ENCODE results near the gene TOPAZ1. TPM values are rescaled to one million over a fixed set of nuclear protein-coding genes. Genes with fewer than 3 reads are reported as not detected.

The TOPAZ1 gene
- total RNA-seq, 6 experiments from 2014 or later: not detected

- Histone ChIP-seq H3K4me3 (no peak overlapping the region), H3K9me3 (no peaks in the 10 kb centered on the region), H3K27ac (no peak overlapping the region), H3K4me1 (peaks cover 0 to 12% (median 2%) of the 10 kb centered on the region in 4 donors), H3K36me3 (no peaks in the 10 kb centered on the region), H3K27me3 (no peaks in the 10 kb centered on the region)
- intact Hi-C loops (cut with DNase I): no loop called here
- ATAC-seq: no peak
- 63% methylated on average over 2 of the region's 2 CpGs for WGBS (ENCODE audit: insufficient coverage, low coverage, low lambda C conversion rate, missing lambda C conversion rate)
- no peak for DNase-seq
- TF ChIP-seq, protein P1, sequence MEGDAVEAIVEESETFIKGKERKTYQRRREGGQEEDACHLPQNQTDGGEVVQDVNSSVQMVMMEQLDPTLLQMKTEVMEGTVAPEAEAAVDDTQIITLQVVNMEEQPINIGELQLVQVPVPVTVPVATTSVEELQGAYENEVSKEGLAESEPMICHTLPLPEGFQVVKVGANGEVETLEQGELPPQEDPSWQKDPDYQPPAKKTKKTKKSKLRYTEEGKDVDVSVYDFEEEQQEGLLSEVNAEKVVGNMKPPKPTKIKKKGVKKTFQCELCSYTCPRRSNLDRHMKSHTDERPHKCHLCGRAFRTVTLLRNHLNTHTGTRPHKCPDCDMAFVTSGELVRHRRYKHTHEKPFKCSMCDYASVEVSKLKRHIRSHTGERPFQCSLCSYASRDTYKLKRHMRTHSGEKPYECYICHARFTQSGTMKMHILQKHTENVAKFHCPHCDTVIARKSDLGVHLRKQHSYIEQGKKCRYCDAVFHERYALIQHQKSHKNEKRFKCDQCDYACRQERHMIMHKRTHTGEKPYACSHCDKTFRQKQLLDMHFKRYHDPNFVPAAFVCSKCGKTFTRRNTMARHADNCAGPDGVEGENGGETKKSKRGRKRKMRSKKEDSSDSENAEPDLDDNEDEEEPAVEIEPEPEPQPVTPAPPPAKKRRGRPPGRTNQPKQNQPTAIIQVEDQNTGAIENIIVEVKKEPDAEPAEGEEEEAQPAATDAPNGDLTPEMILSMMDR (IDR thresholded peaks at IDR 0.05): no peak
- TF ChIP-seq POLR2A (IDR thresholded peaks at IDR 0.05): no peak
Measured at GRCh38 chr3:44326019-44326418, 84.3 kb downstream of the TOPAZ1 start.

DNA sequence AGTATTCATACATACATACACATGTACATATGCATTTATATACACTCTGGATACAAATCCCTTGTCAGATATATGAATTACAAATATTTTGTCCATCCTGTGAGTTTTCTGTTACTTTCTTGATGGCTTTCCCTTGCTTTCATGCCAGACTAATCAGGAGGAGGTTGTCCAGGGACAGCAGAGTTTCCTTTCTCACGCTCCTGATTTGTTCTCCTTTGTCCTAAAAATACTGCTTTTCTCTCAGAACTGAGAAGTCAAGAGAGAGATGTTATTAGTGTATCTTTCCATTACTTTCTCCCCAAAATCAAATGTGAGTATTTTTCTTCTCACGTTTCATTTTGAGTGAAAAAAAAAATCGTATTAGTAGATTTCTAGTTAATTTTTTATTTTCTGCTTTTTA, 84.8 kb downstream of the TOPAZ1 start:
- peaks cover 0 to 7% (median 2%) of the 10 kb centered on the region in 4 donors for H3K4me1 ChIP-seq
- ATAC-seq (no peak), DNase-seq (no peak)
- H3K4me3 ChIP-seq: no peak overlapping the region
- no peak overlapping the region for H3K27ac ChIP-seq
- H3K36me3 ChIP-seq: no peaks in the 10 kb centered on the region
- TF ChIP-seq, protein P1 (IDR thresholded peaks at IDR 0.05): no peak
- TF ChIP-seq POLR2A (IDR thresholded peaks at IDR 0.05): no peak
- no peaks in the 10 kb centered on the region for H3K27me3 ChIP-seq
- no peaks in the 10 kb centered on the region for H3K9me3 ChIP-seq
- WGBS (ENCODE audit: insufficient coverage, low coverage, low lambda C conversion rate, missing lambda C conversion rate): 70% methylated on average over 3 of the region's 3 CpGs
- intact Hi-C loops (cut with DNase I): no loop called here

DNA sequence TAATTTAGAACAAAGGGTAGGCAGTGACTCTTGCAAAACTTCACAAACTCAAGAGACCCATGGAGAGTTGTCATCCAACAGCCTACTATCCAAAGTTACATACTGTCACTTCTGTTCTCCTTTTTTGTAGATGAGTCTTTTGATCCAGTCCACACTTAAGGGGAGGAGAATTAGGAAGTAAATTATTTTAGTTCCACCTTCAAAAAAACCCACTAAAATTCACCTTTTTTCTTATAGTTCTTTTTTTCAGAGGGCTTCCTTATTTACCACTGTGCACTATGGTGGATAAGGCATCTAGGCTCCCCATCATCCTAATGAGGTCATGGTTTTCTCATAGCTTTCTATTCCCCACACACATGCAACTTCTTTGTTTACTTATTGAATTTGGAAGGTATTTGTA, 88.3 kb downstream of the TOPAZ1 start:
- TF ChIP-seq, protein P1 (IDR thresholded peaks at IDR 0.05): no peak
- no peak for TF ChIP-seq POLR2A (IDR thresholded peaks at IDR 0.05)
- ATAC-seq (no peak), DNase-seq (no peak)
- H3K27me3 ChIP-seq: no peaks in the 10 kb centered on the region
- intact Hi-C loops (cut with DNase I): no loop called here
- no peaks in the 10 kb centered on the region for H3K4me1 ChIP-seq
- H3K27ac ChIP-seq: no peak overlapping the region
- no peak overlapping the region for H3K4me3 ChIP-seq
- no peaks in the 10 kb centered on the region for H3K36me3 ChIP-seq
- no peaks in the 10 kb centered on the region for H3K9me3 ChIP-seq

DNA sequence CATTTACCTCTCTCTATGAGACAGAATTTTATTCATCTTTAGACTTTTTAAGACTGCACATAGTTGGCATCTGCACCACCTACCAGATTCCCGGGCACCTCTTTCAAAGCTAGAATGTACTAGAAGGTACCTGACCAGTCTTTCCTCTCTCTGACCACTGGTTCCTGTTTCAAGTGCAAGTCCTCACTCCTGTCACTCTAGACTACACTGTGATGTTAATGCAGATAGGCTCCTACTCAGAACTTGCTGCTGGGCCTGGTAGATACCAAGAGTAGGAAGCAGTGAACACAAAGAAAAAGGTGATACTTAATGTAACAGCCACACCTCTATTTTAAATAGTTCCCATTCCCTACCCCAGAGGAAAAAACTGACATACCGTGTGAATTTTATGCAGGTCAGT, 88.8 kb downstream of the TOPAZ1 start:
- 89% methylated on average over 2 of the region's 2 CpGs for WGBS (ENCODE audit: insufficient coverage, low coverage, low lambda C conversion rate, missing lambda C conversion rate)
- H3K27me3 ChIP-seq: no peaks in the 10 kb centered on the region
- no peak overlapping the region for H3K4me3 ChIP-seq
- DNase-seq (no peak), ATAC-seq (no peak)
- no peaks in the 10 kb centered on the region for H3K4me1 ChIP-seq
- no peaks in the 10 kb centered on the region for H3K9me3 ChIP-seq
- TF ChIP-seq, protein P1 (IDR thresholded peaks at IDR 0.05): no peak
- no peak for TF ChIP-seq POLR2A (IDR thresholded peaks at IDR 0.05)
- intact Hi-C loops (cut with DNase I): no loop called here
- H3K36me3 ChIP-seq: no peaks in the 10 kb centered on the region
- H3K27ac ChIP-seq: no peak overlapping the region

DNA sequence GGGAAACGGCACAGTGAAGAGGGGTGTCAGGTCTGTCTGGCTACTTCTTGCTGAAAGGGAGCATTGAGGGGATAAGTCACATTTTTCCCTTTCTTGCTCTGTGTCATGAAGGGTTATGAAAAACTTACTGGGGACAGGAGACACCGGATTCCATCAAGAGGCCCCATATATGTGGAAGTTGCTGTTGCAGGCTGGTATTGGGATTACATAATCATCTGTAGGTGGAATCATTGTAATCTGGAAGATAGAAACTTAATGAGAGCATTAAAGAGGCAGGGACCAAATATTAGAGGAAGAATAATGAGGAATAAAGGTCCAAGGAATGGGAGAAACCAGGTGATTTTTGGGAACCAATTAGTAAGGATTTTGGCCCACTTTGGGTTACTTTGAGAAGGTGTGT, 92.6 kb downstream of the TOPAZ1 start:
- H3K9me3 ChIP-seq: no peaks in the 10 kb centered on the region
- no peak overlapping the region for H3K27ac ChIP-seq
- 77% methylated on average over 2 of the region's 2 CpGs for WGBS (ENCODE audit: insufficient coverage, low coverage, low lambda C conversion rate, missing lambda C conversion rate)
- intact Hi-C loops (cut with DNase I): no loop called here
- no peak overlapping the region for H3K4me3 ChIP-seq
- H3K36me3 ChIP-seq: no peaks in the 10 kb centered on the region
- DNase-seq (no peak), ATAC-seq (no peak)
- H3K4me1 ChIP-seq: peaks cover 0 to 4% (median 0%) of the 10 kb centered on the region in 4 donors
- H3K27me3 ChIP-seq: no peaks in the 10 kb centered on the region
- TF ChIP-seq, protein P1 (IDR thresholded peaks at IDR 0.05): no peak
- no peak for TF ChIP-seq POLR2A (IDR thresholded peaks at IDR 0.05)

Measured in right lobe of liver (tissue), 6 donors.